GM18520 (cell line): ENCODE results near the gene DFFB.

ENCODE experiments used
- ATAC-seq: cut with Tn5 transposase; IDR thresholded peaks from one replicate; pipeline ENCODE4 v1.9.1; 2021; ENCODE audit not compliant: unreplicated experiment

Gene DFFB

DNA sequence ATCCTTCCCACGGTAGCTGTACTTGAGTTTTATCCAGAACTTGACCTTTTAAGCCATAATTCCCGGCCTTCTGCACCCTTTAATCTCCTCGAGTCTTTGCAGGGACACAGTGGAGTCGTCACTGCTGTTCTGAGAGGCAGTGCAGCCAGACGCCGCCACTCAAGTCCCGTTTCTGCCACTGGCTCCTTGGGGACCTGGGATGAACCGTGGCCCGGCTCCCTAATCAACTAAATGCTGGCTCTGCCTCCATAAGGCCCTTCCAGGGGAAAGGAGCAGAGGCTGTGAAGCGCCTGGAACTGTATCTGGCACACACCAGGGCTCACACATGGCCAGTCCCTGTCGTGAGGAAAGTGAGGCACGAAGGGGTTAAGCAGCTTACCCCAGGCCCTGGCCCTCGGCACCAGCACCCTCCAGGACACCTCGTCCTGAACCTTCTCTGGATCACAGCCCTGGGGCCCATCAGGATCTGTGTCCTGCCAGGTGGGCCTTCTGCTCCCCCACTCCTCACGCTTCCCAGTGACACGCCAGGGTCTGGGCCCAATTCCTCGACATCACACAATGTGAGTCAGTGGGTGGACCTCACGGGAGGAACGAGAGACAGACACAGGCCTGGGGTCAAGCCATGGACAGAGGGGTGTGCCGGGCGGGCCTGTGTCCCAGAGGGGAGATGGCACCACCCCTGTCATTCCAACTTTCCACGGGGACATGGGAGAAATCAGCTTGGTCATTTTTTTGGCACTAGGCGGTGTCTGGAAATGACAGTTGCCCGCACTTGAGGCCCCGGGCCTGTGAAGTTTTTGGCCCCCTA, 66.3 kb downstream of the DFFB start:
- no peak for ATAC-seq

DNA sequence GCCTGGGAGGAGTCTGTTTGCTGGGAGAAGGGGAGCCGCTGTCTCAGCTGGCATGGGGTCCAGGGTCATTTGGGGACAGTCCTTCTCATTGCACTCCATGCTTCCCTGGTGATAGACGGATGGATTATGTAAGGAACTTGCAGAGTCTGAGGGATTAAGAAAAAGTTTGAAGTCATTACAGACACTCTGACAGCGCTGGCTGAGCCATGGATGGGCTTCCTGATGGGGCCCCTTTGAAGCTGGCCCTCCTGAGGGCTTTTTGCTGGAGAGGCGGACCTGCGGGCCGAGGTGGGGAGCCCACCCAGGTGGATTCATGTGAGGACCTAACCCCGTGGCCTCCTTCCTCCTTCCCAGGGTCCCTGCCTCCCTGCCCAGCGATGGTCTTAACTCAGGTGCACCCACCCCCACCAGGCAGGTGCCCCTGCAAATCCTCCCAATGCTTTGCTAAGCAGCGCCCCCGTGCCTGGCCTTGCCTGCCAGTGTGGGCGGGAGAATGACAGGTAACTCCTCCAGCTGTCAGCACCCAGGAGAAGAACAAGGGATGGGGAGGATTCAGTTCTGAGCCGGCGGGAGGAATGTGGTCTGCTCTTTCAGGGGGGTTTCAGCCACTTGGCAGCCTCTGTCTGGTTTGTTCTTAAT, 67.0 kb downstream of the DFFB start:
- no peak for ATAC-seq

DNA sequence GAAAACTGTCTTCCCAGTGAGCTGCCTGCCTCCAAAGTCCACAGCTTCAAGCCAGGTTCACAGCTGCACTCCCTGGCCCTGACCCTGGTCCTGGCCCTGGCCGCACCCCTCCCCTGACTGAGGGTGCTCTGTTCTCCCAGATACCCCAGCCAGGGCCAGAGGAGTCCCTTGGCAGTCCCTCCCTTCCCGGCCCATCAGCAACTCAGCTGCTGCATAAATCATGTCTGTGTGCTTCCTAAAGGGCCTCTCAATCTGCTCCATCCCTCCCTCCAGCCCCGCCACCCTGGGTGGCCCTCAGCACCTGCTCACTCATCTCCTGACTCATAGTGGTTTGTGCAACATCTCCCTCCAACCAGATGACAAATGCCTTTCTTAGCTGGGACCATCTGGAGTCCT, 67.5 kb downstream of the DFFB start:
- ATAC-seq, result no peak

- no peak for ATAC-seq
Measured at GRCh38 chr1:3925256-3925655, 68.0 kb downstream of the DFFB start.

DNA sequence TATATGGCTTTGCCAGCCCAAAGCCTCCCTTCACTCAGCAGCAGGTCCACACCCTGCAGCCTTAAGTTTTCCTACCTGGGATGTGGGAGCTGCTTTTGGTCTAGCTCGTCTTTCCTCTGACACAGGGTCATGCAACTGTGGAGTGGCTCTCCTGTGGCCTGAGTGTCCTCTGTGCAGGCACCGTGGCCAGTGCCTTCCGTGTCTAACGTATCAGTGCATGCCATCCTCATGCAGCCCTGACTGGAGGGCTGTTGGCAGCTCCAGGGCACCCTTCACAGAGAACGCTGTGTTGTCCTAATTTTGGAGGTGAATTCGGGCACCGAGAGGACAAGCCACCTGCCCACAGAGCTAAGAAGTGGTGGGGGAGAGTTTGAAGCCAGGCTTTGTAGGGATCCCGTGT, 68.5 kb downstream of the DFFB start:
- no peak for ATAC-seq

GRCh38 chr1:3926956-3927355, 69.7 kb downstream of the DFFB start:
- no peak for ATAC-seq

GRCh38 chr1:3928586-3928985, 71.3 kb downstream of the DFFB start:
- ATAC-seq, result no peak

GRCh38 chr1:3929126-3929525, 71.8 kb downstream of the DFFB start:
- ATAC-seq, result no peak

DNA sequence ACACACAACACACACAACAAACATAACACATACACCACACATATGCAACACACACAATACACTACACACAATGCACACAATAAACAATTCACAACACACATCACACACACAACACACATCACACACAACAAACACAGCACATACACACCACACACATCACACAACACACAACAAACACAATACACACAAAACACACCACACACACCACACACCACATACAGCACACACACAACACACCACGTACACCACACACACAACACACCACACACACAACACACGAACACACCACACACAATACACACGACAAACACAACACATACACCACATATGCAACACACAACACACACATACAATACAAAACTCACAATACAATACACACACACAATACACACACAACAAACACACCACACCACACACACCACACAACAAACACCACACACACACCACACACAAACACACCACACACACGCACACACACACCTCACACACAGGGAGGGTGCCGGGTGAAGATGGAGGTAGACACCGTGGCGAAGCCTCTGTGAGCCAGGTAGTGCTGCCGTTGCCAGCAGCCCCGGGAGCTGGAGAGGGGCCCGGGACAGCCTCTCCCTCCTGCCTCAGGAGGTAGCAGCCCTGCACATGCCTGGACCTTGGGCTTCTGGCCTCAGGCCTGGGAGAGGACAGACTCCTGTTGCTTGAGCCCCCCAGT, 73.2 kb downstream of the DFFB start:
- ATAC-seq, result no peak

- ATAC-seq, result no peak
Measured at GRCh38 chr1:3931007-3931912, 74.0 kb downstream of the DFFB start.

DNA sequence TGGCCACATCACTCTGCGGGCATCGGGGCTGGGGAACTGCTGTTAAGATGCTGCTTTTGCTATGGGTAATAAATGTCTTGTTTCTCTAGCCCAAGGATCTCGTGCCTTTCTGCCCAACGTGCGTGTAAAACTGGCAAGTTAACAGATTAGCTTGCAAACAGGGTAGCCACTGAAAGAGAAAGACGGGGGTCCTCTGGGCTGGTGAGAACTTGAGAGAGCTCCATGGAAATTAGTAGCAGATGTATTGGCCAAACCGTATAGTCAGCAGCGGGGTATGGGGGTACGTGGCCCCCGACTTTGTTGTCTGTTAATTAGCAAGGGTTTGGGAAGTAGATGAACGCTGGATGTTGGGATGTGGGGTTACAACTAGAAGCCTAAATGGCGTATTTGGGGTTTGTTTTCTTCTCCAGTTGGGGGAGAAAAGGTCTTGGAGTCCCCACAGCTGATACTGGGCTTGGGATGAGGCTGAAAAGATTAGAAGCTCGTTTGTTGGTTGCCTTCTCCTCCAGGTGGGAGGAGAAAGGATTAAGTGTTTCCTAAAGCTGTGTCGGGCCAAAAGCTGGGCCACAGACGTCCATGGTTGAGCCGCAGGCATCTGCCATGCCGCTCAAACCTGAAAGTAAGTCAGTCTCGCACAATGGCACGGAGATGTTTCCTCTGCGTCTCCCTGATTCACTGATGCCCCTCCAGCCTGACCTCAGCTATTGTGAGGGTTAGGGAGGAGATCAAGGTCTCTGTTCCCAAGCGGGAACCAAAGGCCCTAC, 75.1 kb downstream of the DFFB start:
- no peak for ATAC-seq
